Measurements from ENCODE around the gene DENND5B.
"Not testable (repeated sequence)": the region's sequence is repeated elsewhere in the genome, so short reads cannot be mapped to it uniquely, and the experiment has no call there.

DENND5B gene

DNA sequence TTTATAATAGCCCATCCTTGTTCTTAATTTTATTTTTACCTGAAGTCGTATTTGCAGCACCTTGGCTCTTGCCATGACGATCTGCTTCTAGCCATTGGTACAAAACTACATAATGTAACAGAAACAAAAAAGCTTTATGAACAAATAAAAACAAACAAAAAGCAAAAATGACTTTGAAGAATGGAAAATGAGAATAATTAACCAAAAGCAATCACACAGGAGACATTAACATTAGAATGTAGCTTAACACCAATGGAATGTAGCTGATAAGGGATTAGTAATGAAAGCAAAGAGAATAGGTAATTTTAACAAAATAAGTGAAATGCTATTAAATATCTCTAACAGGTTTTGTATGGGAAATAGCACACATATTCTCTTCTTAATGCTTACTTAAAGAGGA, 91.4 kb downstream of the DENND5B start:
- DNase-seq = no peak

DNA sequence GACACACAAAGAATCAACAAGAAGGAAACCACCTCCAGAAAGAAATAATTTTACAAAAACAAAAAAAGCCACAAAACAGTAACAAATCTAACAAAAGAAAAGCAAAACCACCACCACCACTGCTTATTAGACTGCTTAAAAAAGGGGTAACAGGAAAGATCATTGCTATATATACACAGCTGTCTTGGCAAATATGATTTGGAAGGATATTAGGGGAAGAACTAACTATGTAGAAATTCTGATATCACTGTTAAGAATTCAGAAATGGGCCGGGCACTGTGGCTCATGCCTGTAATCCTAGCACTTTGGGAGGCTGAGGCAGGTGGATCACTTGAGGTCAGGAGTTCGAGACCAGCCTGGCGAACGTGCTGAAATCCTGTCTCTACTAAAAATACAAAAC, 92.5 kb downstream of the DENND5B start:
- no peak for DNase-seq

DNA sequence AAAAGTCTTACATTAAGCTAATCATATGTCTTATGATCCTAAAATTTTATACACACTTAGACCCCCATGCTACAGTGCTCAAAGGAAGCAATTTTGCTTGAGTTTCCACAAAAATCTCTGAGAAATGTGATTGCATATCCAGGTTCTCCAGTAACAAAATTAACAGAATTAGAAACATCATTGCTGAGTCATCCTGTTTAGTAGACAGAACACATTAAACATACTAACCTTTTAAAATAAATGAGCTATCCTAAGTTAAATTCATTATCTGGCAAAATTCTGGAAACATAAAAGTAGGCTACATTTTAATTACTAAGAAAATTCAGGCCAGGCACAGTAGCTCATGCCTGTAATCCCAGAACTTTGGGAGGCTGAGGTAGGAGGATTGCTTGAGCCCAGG, 94.7 kb downstream of the DENND5B start:
- DNase-seq = no peak

DNA sequence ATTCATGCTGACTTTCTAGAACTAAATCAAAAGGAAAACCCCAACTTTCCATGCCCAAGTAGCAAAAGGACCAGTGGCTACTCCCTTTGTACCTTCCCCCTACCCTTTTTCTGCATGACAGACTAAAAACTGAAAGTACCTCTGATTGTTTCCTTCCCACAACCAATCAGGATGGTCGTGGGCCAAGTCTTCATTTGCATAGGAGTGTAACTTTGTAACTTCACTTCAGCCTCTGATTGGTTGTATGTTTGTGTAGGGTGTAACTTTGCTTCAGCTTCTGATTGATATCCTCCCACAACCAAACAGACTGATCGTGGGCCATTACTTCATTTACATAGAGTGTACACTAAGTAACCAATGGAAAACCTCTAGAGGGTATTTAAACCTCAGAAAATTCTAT, 96.5 kb downstream of the DENND5B start:
- DNase-seq = no peak

DNA sequence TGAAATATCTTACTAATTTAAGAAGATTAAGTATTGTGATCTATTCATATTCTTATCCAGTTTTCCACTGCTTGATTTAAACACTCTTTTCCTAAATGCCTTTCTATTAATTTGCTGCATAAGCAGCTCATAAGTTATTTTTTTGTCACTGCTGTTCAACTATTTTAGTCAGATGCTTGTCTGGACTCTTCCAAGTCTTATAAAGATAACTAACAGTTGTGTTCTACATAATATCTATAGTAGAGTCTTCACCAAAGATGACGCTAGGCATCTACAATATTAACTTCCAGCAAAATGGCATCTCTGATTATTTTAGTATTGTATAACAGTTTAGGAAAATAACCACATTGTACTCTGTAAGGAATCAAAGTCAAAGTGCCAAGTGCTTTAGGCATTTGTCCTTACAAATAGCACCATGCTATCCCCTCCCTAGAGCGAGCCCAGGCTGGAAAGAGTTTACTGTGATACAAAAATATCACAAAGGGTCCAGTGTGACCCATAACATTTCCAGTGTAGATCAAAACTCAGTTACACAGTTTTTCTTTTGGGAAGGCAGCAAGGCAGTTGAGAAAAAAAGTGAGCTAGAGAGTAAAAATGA, 98.2 kb downstream of the DENND5B start:
- DNase-seq = no peak

DNA sequence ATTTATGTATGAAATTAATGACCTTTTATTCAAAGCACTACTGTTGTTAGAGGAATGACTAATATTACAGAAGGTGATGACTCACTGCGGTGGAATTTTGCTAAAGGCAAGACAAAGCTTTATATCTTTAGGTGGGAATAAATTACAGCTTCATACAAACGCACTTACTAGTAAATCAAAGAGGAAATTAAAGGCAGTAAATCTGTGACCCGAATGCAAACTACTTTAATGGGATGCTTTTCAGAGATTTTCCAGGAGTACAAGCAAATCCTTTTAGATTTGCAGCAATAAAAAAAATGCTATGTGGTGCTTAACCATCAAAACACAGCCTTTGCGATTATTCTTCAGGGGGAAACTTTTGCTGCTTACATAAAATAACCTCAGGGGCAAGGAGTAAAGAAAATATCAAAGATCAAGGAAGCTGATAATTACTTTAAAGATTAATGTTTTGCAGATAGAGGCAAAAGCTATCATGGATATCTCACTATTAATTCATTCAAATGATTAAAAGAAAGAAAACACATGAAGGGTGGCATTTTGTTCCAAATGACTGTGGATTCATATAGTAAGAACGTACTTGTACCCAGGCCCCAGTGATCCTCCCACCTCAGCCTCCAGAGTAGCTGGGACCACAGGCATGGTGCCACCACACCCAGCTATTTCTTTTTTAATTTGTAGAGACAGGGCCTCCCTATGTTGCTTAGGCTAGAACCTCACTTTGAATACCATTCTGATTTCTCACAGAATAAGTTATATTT, 98.9 kb downstream of the DENND5B start:
- no peak for DNase-seq

DNA sequence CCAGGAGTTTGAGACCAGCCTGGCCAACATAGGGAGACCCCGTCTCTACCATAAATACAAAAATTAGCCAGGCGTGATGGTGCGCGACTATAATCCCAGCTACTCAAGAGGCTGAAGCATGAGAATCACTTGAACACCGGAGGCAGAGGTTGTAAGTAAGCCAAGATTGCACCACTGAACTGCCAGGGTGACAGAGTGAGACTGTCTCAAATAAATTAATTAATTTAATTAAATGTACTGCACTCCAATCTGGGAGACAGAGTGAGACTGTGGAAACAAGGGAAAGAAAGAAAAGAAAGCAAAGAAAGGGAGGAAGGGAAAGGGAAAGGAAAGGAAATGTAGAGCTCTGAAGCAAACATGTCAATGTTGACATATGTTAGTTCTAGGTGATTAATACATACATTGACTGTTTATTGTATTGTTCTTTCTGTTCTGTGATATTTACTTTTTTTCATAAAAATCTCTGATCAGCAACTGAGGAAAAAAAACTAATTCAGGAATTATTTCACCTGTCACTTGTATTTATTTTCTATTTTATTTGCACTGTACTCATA, 99.6 kb downstream of the DENND5B start:
- DNase-seq = no peak

DNA sequence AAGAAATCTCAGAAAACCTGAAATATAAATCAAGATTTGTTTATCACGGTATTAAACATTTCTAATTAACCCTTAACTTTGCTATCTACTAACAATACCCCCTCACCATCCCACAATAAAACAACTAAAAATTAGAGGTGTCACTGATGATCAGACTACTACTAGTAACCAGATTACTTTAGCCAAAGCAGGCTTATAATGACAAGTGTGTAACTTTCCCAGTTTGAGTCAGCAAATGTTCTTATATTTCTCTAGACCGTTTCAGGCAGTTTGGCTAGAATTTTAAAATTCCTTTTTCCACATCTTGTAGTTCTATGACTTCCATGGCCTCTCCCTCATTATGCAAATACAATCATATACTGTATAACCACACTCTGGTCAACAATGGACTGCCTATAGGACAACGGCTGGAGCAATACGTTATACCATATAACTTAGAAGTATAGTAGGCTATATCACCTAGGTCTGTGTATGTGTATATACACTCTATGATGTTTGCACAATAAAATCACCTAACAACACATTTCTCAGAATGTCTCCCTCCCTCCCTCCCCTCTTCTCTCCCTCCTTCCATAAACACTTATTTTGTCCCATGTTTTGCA, 102.1 kb downstream of the DENND5B start:
- no peak for DNase-seq

DNA sequence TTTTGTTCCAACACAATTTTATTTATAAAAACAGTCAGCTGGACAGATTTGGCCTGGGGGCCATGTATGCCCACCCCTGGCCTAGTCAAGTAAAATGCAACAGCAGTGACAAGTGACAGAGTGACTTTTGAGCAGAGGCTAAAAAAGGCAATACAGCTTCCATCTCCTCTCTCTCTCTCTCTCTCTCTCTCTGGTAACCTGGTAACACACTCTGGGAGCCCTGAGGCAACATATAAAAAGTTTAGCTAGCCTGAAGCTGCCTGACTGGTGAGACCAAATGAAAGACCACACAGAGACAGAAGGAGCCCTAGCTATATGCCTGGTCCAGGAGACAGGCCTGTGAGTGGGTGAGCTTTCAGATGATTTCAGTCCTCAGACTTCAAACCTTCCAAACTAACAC, 105.4 kb downstream of the DENND5B start:
- DNase-seq = no peak

DNA sequence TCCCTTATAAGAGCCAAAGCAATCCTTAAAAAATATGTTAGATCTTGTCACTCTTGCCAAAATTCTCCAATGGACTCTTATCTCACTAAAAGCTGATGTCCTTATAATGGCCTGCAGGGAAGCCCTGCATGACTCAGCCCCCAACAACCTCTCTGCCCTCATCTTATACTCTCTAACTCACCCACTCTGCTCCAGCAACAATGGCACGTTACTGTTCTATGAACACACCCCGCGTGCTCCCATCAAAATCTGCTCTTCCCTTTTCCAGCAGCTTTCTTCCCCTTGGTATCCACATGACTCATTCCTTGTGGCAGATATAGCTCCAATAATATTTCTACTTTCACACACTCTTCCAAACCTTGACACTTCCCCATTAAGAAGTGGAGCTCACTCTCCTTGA, 108.1 kb downstream of the DENND5B start:
- DNase-seq = no peak

DNA sequence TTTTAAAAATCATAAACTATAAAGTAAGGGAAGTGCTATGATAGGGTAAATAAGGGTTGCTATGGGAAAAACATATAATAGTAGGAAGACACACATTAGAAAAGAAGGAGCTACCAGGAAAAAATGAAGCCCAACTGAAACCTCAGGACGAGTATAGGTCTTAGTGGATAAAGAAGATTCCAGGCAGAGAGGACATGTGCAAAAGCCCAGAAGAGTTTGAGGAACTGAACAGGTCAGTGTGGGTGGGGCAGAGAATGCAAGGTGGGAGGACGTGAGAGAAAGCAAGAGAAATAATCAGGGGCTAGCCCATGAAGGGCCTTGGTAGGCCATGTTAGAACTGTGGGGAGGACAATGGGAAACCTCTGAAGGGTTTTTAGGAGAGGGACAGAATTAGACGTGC, 109.5 kb downstream of the DENND5B start:
- DNase-seq = no peak

DNA sequence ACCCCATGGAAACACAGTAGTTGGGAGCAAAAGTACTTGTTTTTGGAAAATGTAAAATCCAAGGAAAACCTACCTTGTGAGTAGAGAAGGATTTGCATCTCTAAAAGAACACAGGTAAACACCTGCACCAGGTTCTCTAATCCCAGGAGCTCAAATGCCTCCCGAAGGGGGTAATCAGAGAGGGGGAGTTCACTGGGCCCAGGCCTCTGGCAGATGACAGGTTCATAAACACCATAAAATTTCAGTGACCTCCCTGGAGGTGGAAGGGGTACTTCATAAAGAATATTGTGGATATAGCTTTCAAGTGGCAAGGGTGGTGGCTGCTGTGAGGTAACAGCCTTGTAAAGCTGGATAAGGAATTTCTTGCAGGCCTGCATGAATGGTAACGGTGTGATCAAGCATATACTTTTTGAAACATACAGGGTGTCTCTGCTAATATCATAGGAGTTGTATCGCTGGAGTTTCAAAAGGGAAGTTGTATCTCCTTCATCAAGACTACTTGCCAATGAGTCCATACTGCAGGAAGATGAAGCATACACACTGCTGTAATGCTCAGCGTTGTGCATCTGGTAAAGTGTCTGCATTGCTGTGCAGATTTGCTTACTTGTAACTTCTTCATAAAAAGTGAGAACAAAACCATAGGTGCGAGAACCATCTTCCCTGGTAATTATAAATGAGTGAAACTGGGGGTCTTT, 111.3 kb downstream of the DENND5B start:
- DNase-seq = no peak

DNA sequence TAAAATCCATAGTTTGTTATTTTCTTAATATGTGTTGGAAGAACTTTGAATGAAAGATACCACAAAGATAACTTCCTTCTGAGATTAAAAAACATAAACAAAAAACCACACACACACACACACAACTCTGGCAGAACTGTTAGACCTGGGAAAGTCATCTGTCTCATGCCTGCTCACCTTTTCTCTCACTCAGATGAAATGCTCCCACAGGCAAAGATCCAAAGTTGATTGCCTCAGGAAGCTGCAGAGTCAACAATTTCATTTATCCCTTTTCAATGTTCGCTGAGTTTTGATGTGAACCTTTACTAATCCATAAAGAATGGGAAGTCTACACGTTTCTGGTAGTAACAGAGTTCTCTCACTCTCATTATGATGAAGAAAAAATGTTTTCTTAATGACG, 112.0 kb downstream of the DENND5B start:
- no peak for DNase-seq

DNA sequence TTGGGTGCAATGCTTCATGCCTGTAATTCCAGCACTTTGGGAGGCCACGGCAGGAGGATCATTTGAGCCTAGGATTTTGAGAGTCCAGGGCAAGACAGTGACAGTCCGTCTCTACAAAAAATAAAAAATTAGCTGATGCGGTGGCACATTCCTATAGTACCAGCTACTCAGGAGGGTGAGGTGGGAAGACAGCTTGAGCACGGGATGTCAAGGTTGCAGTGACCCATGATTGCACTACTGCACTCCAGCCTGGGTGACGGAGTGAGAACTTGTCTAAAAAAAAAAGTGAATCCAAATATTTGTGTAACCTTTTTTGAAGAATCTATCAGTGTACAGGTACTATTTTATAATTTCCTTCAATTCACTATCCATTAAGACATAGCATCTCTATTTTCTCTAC, 112.5 kb downstream of the DENND5B start:
- DNase-seq = no peak

DNA sequence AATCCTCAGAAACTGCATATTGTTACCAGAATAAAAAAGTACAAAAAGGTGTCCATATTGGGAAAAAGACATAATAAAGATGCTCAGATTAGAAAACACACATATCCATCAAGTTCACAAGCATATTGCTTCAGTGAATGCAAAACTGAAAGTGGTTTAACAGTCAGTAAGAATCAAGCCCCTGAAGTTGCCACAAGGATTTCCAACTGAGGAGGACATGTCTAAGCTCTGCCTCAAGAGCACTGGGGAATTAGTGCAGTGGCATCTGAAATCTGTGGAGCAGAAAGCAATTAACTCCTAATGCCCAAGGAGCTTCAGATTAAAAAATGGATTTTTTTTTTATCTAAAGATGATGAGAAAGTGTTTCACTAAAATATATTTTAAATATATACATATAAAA, 113.2 kb downstream of the DENND5B start:
- no peak for DNase-seq

DNA sequence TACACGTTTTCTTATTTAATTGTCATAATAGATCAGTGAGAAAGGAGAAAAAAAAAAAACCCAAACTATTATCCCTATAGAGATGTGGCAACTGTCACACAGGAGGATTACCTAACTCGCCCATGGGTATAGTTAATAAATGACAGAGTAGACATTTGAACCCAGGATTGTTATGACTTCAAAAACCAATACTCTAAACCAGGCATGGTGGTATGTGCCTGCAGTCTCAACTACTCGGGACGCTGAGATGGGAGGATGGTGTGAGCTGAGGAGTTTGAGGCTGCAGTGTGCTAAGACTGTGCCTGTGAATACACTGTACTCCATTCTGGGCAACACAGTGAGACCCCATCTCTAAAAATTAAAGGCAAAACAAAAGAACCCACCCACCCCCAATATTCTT, 114.5 kb downstream of the DENND5B start:
- no peak for DNase-seq

DNA sequence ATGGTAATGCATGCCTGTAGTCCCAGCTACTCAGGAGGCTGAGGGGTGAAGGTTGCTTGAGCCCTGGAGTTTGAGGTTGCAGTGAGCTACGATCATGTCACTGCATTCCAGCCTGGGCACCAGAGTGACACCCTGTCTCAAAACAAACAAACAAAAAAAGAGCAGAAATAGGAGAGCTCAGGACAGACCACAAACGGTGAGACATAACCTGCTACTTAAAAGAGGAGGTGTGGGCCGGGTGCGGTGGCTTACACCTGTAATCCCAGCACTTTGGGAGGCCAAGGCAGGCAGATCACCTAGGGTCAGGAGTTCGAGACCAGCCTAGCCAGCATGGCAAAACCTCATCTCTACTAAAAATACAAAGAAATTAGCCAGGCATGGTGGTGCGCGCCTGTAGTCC, 115.3 kb downstream of the DENND5B start:
- DNase-seq = not testable (repeated sequence)

DNA sequence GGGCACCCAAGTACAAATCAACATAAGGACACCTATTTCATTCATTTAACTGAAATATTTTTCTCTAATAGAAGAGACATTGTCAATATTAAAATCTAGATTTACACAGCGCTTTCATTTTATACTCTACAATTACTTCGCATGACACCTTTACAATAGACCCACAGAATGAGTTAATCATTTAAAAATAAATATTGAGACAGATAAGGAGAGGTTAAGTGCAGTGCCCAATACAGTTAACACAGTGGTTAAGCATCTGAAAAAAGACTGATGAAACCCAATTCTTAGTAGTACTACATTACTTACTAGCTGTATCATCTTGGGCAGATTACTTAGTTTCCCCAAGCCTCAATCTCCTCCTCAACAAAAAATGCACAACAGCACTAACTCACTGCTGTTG, 116.2 kb downstream of the DENND5B start:
- DNase-seq = no peak

DNA sequence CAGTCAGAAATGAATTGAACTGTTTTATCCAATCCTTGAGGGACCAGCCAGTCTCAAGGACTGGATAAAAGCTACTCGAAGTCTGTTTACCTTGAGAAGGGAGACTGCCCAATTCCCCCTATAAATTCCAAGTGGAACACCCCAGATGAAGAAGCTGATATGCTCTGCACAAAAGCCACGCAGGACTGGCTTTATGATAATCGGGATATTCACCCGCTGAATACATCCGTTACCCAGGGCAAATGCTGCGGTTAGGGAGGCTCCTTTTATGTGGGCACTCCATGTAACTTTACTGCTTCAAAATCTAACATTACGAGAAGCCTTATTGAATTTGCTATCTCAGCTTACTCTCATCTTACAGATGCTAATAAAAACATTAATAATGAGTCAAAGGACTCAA, 119.1 kb downstream of the DENND5B start:
- no peak for DNase-seq

DNA sequence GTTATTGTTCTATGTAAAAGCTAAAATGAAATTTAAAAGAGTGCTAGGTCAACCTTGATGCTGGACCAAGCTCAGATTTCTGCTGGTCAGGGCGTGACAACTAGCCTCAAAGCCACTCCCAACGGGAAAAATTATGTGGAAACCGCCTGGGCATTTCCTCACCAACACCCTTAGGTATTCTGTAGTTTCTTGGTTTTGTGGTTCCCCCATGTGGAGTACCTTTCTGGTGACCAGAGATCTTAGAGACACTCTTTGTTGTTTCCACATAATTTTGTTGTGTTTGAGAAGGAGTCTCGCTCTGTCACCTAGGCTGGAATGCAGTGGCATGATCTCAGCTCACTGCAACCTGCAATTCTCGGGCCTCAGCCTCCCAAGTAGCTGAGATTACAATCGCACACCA, 119.9 kb downstream of the DENND5B start:
- DNase-seq = no peak

DNA sequence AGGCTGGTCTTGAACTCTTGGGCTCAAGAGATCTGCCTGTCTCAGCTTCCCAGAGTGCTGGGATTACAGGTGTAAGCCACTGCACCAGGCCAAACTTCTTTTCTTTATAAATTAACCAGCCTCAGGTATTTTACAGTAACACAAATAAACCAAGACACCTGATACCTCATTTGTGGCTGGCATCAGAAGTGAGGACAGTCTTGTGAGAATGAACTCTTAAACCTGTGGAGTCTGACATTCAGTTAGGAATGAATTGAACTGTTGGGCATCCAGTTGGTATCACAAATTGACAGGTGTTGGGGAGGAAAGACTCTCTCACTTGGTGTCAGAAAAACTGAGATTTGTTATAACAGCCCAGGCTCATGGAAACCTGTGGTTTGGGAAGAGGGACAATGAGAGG, 120.5 kb downstream of the DENND5B start:
- DNase-seq = no peak

DNA sequence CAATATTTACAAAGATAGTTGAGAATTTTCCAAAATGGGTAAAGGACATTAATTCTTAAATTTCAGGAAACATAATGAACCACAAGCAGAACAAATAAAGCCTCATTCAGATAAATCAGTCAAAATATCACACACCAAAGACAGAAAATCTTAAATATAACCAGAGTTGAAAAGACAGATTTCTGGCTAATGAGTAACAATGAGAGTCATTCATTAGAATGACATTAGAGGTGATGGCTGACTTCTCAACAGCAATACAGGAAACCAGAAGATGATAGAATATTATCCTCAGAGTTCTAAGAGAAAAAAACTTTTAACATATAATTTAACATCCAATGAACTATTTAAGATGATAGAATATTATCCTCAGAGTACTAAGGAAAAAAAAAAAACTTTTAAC, 124.2 kb downstream of the DENND5B start:
- no peak for DNase-seq

DNA sequence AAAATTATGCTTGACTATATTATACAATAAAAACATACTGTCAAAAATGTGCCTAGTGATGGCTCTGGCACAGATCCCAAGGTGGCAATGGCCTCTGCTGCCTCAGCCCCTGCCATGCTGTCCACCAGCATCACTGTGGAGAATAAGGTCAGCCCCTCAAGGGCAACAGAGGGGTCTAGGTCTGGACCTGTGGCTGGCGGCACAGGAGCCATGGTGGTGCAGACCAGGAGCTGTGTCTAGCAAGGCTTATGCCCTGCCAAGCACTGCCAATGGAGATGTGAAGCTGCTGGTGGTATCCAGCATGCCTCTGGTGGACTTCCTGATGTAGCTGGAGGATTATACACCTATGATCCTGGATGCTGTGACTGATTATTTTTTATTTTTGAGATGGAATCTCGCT, 125.9 kb downstream of the DENND5B start:
- DNase-seq = no peak

DNA sequence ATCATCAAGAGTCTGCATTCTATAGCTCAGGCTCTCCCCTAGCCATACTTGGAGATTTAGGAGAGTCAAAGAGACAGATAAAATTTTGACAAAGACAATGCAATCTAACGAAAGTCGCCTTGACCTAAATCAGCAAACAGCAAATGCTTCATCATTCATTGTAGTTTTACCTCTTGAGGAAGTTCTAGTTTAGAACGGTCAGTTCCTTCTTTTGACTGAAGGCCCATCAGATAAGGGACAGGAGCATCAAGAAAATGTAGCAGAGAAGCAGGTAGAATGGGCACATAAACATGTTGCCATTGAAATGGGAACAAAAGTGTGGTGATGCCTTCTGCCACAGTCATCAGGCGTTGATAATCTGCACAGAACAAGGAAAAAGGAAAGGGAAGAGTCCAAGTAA, 130.9 kb downstream of the DENND5B start:
- DNase-seq = no peak

Data from activated naive CD4-positive, alpha-beta T cell (primary cell).